Endothelial cell of umbilical vein (primary cell): ENCODE measurements around the gene CNOT6L. TPM values are rescaled to one million over a fixed set of nuclear protein-coding genes. Genes with fewer than 3 reads are reported as not detected.

Experiments
- BruUV-seq: library from RNA; stranded (reverse); fragments of 400-500 nt; replicated peaks from 2 replicates; lab custom pipeline; 2021; lab: Mats Ljungman, UMichigan
- CTCF ChIA-PET: fragments of 300-600, 350-600 bp; sonication (Branson Sonifier 250); formaldehyde crosslinking; loops from one replicate; lab custom pipeline; 2021; ENCODE audit warnings: antibody characterized with exemption, inconsistent platforms; lab: Charles Lee
- POLR2A ChIA-PET: fragments of 300-600, 350-600 bp; sonication (Branson Sonifier 250); formaldehyde crosslinking; loops from one replicate; lab custom pipeline; 2021; ENCODE audit warnings: antibody characterized with exemption, inconsistent platforms; lab: Charles Lee
- DNase-seq: peaks from one replicate; pipeline ENCODE4 v3.0.0-alpha.2; 2011; ENCODE audit warnings: low read depth, low spot score
- FAIRE-seq: peaks from 2 replicates; lab custom pipeline; 2011; peaks lifted over from hg19 to GRCh38; lab: Jason Lieb, UNC
- H2AFZ ChIP-seq: 2 replicates; pipeline ENCODE4 v1.6.0; 2012; ENCODE audit warnings: low read depth, low read length, control low read depth, inconsistent platforms
- H3K27ac ChIP-seq: 2 replicates; pipeline ENCODE4 v1.5.1; 2011; ENCODE audit warnings: low read depth, mild to moderate bottlenecking, control low read depth, low read length, moderate library complexity; ENCODE audit not compliant: insufficient read depth
- H3K27me3 ChIP-seq, 2 experiments: 2 replicates each; pipeline versions ENCODE4 v1.6.0 to v1.6.1; 2011; ENCODE audit warnings: low read length in 2 of 2, mixed read lengths in 1 of 2; ENCODE audit not compliant: control insufficient read depth in 2 of 2, insufficient read depth in 2 of 2
- H3K36me3 ChIP-seq, 2 experiments: 2 replicates in 1 of 2; 3 replicates in 1 of 2; pipeline ENCODE4 v1.5.1; 2011; ENCODE audit warnings: low read length in 2 of 2, mild to moderate bottlenecking in 1 of 2, moderate library complexity in 1 of 2; ENCODE audit not compliant: control insufficient read depth in 2 of 2, insufficient read depth in 2 of 2; ENCODE audit errors: extremely low read depth in 1 of 2
- H3K4me1 ChIP-seq: 3 replicates; pipeline ENCODE4 v1.5.1; 2011; ENCODE audit warnings: mild to moderate bottlenecking, low read length; ENCODE audit not compliant: control insufficient read depth, insufficient read depth; ENCODE audit errors: extremely low read depth
- H3K4me2 ChIP-seq: 2 replicates; pipeline ENCODE4 v1.6.1; 2011; ENCODE audit warnings: low read length, control low read depth, mixed read lengths; ENCODE audit not compliant: insufficient read depth
- H3K4me3 ChIP-seq, 3 experiments: fragments of 200-600 bp in 1 of 3; sonication (generic), shearing (Covaris generic) in 1 of 3; replicated peaks in 1 of 3; 2 replicates each; pipeline ENCODE4 v1.5.1; 2011 to 2016; ENCODE audit warnings: control low read depth in 3 of 3, low read length in 3 of 3, mild to moderate bottlenecking in 2 of 3, inconsistent platforms in 1 of 3, low read depth in 1 of 3, moderate library complexity in 1 of 3; ENCODE audit not compliant: insufficient read depth in 1 of 3
- H3K79me2 ChIP-seq: 2 replicates; pipeline ENCODE4 v1.6.0; 2012; ENCODE audit warnings: low read length, inconsistent platforms; ENCODE audit not compliant: control insufficient read depth, insufficient read depth
- H3K9ac ChIP-seq: replicated peaks from 2 replicates; pipeline ENCODE3; 2011; ENCODE audit warnings: low read length, control low read depth; ENCODE audit not compliant: insufficient read depth; ENCODE audit errors: extremely low read depth
- H3K9me1 ChIP-seq: replicated peaks from 3 replicates; pipeline ENCODE4 v1.6.0; 2011; ENCODE audit warnings: mild to moderate bottlenecking, low read length; ENCODE audit not compliant: control insufficient read depth, insufficient read depth; ENCODE audit errors: extremely low read depth
- H3K9me3 ChIP-seq: replicated peaks from 2 replicates; pipeline ENCODE4 v1.5.1; 2012; ENCODE audit warnings: low read length, inconsistent platforms; ENCODE audit not compliant: control insufficient read depth, insufficient read depth
- H4K20me1 ChIP-seq: replicated peaks from 2 replicates; pipeline ENCODE3; 2011; ENCODE audit warnings: mild to moderate bottlenecking, low read length; ENCODE audit not compliant: control insufficient read depth, insufficient read depth; ENCODE audit errors: extremely low read depth
- CTCF ChIP-seq, 2 donors: IDR thresholded peaks; 1 replicate in 1 of 2; 2 replicates in 1 of 2; pipeline ENCODE4 v1.5.1; 2011; ENCODE audit warnings: low read length in 2 of 2, mild to moderate bottlenecking in 2 of 2, moderate library complexity in 2 of 2, control low read depth in 1 of 2, inconsistent platforms in 1 of 2, low read depth in 1 of 2; ENCODE audit not compliant: insufficient read depth in 1 of 2; ENCODE audit errors: extremely low read depth in 1 of 2
- EZH2 ChIP-seq: IDR thresholded peaks from 2 replicates; pipeline ENCODE4 v1.6.1; 2012; ENCODE audit warnings: borderline replicate concordance, low read depth, mild to moderate bottlenecking, moderate library complexity, low read length, inconsistent platforms; ENCODE audit not compliant: severe bottlenecking
- FOS ChIP-seq: IDR thresholded peaks from 2 replicates; pipeline ENCODE4 v1.6.1; 2011; ENCODE audit warnings: mild to moderate bottlenecking, low read length, moderate library complexity, borderline replicate concordance; ENCODE audit not compliant: insufficient read depth
- GATA2 ChIP-seq: IDR thresholded peaks from 2 replicates; pipeline ENCODE4 v1.7.0; 2011; ENCODE audit warnings: low read depth, mild to moderate bottlenecking, moderate library complexity, mixed read lengths, low read length; ENCODE audit not compliant: insufficient read length, insufficient read depth
- JUN ChIP-seq: IDR thresholded peaks from 2 replicates; pipeline ENCODE4 v1.6.1; 2011; ENCODE audit warnings: borderline replicate concordance, low read depth; ENCODE audit not compliant: insufficient read length, insufficient read depth
- MAX ChIP-seq: IDR thresholded peaks from 2 replicates; pipeline ENCODE4 v1.6.1; 2011; ENCODE audit not compliant: insufficient read depth, insufficient read length
- MYC ChIP-seq: IDR thresholded peaks from one replicate; pipeline ENCODE4 v1.6.1; 2011; ENCODE audit warnings: mild to moderate bottlenecking, low read depth, low read length
- POLR2A ChIP-seq: IDR thresholded peaks from 2 replicates; pipeline ENCODE4 v1.6.1; 2012; ENCODE audit warnings: low read depth, mild to moderate bottlenecking, control low read depth, low read length
- POLR2AphosphoS5 ChIP-seq: IDR thresholded peaks from 2 replicates; pipeline ENCODE4 v1.6.1; 2012; ENCODE audit warnings: low read depth, mild to moderate bottlenecking, control low read depth, low read length, moderate library complexity; ENCODE audit not compliant: insufficient read depth
- dilution Hi-C: fragments of 300-500 bp; cut with MboI; formaldehyde crosslinking; loops from one replicate; pipeline ENCODE4 v1.15.0; 2019; ENCODE audit warnings: low sequenced_read_pairs; ENCODE audit not compliant: extremely low pct_ligation_motif_present
- intact Hi-C: fragments of 100-400 bp; cut with micrococcal nuclease; formaldehyde crosslinking; loops from one replicate; pipeline ENCODE4 v1.10.0; 2022
- polyA plus RNA-seq, 4 experiments: library from polyadenylated mRNA; depleted of rRNA in 3 of 4; stranded (reverse) in 3 of 4; unstranded in 1 of 4; fragments of >200 nt; gene quantifications; 2 replicates each; pipeline versions ENCODE4 v1.2.1 to v1.2.3, GENCODE V29; 2011 to 2012; ENCODE audit warnings: missing spikeins in 1 of 4
- total RNA-seq: library from RNA; stranded (reverse); gene quantifications from 2 replicates; pipeline ENCODE4 v1.2.3, GENCODE V29; 2021

CNOT6L gene
- total and polyA plus RNA-seq, 2 donors (not counting 3 experiments of a cell fraction or from before 2014, with no cell fraction given) = 8.5 to 60.7 TPM

- peak overlapping the region; percentile 89 for H3K27ac ChIP-seq
- FAIRE-seq = peak; percentile 78
- ChIA-PET POLR2A (no interaction called here), CTCF (interaction anchor here (0.6 to 1.4 kb wide), 5 partner anchors 8 to 243 kb away, joined by 3 to 4 read pairs (median 3); partner anchors contain the start of gene MRPL1)
- peak overlapping the region in 1 of 3 experiments; percentile 24 for H3K4me3 ChIP-seq
- BruUV-seq = TSS peak; percentile 95
- peak overlapping the region; percentile 75 for H3K9ac ChIP-seq
- peak; percentile 87 for DNase-seq
- H3K4me2 ChIP-seq = peak overlapping the region; percentile 55
- dilution Hi-C loops (no loop called here), intact Hi-C loops (loop anchor here (1.0 kb wide), 4 partner anchors 8 to 77 kb away; partner anchors contain the start of gene MRPL1)
- H3K9me1 ChIP-seq = no peaks in the 10 kb centered on the region
- peaks cover 27% of the 10 kb centered on the region for H3K4me1 ChIP-seq
- peak; percentile 35 for TF ChIP-seq JUN
- no peak for TF ChIP-seq POLR2AphosphoS5
- TF ChIP-seq GATA2 = peak; percentile 69
- no peak for TF ChIP-seq CTCF (IDR thresholded peaks at IDR 0.05; ENCODE audit: extremely low read depth in 1 of 2, insufficient read depth in 1 of 2, low read depth in 1 of 2, low read length in 2 of 2)
- no peak for TF ChIP-seq EZH2
- peak; percentile 41 for TF ChIP-seq FOS
- peak; percentile 62 for TF ChIP-seq POLR2A
- no peak for TF ChIP-seq MYC
- TF ChIP-seq MAX = peak; percentile 7
- H3K79me2 ChIP-seq = no peaks in the 10 kb centered on the region
- no peaks in the 10 kb centered on the region for H3K9me3 ChIP-seq
- H3K27me3 ChIP-seq = no peaks in the 10 kb centered on the region
- H2AFZ ChIP-seq = peak overlapping the region; percentile 25
- H4K20me1 ChIP-seq = no peaks in the 10 kb centered on the region
- no peaks in the 10 kb centered on the region for H3K36me3 ChIP-seq
Measured at GRCh38 chr4:77854431-77855111, 35.4 kb upstream of the CNOT6L start.
